ENCODE data around the gene ZMAT5.

The ZMAT5 gene

DNA sequence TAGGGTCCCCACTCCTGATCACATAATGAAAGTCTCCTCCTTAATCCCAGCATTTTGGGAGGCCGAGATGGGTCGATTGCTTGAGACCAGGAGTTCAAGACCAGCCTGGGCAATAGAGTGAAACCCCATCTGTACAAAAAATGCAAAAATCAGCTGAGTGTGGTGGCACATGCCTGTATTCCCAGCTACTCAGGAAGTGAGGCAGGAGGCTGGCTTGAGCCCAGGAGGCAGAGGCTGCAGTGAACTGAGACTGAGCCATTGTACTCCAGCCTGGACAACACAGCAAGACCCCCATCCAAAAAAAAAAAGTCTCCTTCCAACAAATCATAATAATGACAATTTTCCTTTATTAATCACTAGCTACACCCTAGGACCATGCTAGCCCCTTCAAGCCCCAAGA is 15.1 kb downstream of the ZMAT5 start:
- DNase-seq = no peak

GRCh38 chr22:29750559-29751538 is 16.0 kb downstream of the ZMAT5 start:
- peak in 1 of 2 experiments; percentile 34 for DNase-seq

GRCh38 chr22:29750029-29750428 is 16.8 kb downstream of the ZMAT5 start:
- DNase-seq = no peak

DNA sequence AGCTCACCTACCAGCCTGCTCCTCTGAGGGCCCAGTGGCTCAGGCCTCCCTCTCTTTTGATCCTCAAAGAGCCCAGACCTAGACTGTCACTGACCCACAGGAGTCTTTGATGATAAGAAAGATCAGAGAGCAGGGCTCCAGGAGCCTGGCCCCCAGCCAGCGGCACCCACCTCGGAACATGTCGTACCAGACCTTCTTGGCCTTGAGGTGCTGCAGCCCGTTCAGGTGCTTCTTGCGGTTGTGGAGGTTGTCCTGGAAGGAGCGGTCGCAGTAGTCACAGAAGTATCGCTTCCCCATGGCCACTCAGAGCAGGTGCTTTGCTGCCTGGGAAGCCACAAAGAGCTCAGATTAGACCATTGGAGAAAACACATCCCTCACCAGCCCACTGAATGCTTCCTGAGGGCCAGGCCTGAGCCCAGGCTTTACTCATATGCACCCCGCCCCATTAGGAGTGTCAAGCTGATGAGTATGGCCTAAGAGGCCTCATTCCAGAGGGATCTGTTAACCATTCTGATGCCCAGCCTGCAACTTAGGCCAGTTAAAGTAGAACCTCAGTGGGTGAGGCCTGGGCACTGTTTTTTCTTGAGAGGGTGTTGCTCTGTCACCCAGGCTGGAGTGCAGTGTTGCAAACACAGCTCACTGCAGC is 18.4 kb downstream of the ZMAT5 start:
- no peak for DNase-seq

DNA sequence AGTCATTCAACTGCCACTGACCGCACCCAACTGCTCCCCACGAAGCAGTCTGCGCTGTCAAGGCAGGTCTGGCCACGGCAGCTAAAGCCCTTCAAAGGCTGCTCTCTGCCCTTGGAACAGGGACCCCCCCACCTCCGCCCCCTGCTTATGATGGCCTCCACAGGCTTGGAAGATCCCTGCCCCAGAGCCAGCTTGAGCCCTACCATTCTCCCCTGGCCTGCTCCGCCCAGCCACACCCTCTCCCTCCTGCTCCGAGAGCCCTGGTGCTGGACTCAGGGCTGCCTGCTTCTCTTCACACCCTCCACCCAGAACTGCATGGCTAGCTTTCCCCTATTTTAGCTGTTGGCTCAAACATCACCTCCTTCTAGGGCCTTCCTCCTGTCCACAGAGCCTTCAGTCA is 19.0 kb downstream of the ZMAT5 start:
- DNase-seq = no peak

GRCh38 chr22:29744902-29745301 is 21.9 kb downstream of the ZMAT5 start:
- peak; percentile 98 to 99 for DNase-seq

DNA sequence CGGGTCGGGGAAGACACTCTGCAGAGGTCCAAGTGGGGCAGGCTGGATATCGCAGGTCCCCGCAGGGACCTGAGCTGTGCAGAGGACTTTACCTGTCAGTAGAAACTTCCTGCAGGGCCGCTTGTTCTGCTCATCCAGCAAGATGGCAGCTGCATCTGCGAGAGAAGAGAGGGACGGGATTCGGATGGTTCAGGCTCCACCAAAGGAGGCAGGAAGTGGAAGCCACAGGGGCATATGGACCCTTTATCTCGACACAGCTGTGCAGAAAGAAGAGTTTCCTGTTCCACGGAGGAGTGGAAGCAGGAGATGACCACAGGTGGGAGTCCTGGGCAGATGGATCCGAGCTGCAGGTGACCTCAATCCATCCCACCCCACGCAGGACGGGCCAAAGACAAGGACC is 24.5 kb downstream of the ZMAT5 start:
- no peak for DNase-seq

DNA sequence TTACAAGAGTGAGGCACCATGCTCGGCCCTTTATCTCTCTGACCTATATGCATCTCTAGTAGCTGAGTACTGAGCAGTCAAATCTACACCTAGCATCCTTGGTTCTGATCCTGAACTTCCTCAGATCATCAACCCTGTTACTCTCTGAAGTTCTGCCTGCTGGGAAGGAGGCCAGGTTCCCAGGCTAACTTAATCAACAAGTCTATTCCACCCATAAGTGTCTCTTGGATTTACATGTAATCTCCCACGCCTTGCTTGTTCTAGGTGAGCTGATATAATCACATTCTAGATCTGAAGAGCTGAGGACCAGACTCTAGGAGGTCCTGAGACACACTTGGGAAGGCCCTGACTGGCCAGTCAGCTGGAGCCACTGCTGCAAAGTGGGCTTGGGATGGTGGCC is 24.9 kb downstream of the ZMAT5 start:
- DNase-seq = no peak

GRCh38 chr22:29740216-29740615 is 26.6 kb downstream of the ZMAT5 start:
- no peak for DNase-seq

DNA sequence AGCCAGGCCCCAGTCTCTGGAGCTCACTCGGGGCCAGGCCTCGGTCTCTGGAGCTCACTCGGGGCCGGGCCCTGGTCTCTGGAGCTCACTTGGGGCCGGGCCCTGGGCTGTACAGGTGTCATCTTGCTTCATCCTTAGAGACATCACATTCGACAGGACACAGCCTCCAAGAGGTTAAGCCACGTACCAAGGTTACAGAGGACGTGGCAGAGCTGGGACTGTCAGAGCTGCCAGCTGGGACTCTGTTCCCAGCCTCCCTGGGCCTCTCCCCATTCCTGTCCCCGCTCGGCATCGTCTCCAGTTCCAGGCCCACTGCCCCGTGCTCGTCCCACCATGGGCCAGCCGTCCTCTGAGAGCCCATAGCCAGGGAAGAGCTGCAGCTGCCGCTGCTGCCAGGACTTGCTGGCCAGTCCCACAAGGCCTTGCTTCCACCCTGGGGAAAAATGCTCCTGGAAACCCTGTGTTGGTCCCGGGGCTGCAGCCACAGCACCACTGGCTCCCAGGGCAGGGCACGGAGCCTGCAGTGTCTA is 27.4 kb downstream of the ZMAT5 start:
- DNase-seq = no peak

GRCh38 chr22:29738118-29738815 is 28.5 kb downstream of the ZMAT5 start:
- no peak for DNase-seq

GRCh38 chr22:29737251-29738117 is 29.3 kb downstream of the ZMAT5 start:
- peak; percentile 19 to 57 for DNase-seq

- no peak for DNase-seq
Measured at GRCh38 chr22:29735416-29735815, 31.4 kb downstream of the ZMAT5 start.

- DNase-seq = no peak
Measured at GRCh38 chr22:29734838-29735237, 32.0 kb downstream of the ZMAT5 start.

DNA sequence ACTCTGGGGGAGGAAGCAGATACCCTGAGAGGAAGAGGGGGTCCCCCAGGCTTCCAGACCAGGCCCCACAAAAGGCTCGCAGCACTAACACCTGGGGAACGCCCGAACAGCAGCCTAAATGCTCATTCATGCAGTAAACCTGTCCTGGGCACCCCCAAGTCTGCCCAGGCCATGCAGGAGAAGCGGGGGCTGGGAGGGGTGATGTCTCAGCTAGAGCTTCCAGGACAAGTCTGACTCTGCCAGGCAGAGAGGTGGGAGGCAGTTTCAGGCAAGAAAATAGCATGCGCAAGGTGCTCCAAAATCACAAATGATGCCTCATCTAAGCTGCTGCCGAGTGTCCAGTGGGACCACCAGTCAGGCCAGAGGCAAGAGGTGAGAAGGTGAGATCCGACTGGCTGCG is 32.4 kb downstream of the ZMAT5 start:
- no peak for DNase-seq

DNA sequence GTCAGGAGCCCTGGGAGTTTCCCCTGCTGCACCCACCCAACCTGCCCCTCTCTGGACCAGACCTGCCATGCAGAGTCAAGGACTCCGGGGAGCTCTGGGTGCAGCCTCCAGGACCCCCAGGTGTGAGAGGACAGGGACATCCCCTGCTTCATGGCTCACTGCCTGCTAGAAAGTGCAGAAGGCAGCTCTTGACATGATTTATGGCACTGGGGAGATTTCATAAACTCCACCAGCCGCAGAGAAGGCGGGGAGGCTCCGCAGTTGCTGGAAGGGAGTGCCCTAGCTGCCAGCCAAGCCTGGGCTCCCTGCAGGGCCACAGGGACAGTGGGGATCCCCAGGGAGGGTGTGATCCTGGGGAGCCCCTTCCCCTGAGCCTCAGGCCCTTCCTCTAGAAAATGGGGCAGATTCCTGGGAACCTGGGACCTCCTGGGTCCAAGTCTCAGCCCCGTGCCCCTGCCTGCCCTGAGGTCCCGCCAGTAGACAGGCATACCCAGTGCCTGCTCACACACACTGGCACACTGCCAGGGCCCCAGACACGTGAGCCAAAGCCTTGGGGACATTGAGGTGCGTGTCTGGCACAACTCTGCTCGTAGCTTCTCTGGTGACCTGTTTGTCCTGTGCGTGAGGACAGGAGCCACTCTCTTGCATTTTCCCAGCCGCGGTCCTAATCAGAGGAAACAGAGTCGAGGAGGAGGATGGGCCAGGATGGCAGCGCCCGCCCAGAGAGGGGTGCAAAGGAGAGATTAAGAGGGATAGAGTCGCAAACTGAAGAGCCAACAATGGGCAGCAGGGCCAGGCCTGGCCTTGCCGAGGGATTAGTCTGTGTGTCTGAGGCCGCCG is 33.2 kb downstream of the ZMAT5 start:
- DNase-seq = peak; percentile 45 to 85

GRCh38 chr22:29732883-29733282 is 33.9 kb downstream of the ZMAT5 start:
- DNase-seq = peak in 1 of 2 experiments; percentile 12

DNA sequence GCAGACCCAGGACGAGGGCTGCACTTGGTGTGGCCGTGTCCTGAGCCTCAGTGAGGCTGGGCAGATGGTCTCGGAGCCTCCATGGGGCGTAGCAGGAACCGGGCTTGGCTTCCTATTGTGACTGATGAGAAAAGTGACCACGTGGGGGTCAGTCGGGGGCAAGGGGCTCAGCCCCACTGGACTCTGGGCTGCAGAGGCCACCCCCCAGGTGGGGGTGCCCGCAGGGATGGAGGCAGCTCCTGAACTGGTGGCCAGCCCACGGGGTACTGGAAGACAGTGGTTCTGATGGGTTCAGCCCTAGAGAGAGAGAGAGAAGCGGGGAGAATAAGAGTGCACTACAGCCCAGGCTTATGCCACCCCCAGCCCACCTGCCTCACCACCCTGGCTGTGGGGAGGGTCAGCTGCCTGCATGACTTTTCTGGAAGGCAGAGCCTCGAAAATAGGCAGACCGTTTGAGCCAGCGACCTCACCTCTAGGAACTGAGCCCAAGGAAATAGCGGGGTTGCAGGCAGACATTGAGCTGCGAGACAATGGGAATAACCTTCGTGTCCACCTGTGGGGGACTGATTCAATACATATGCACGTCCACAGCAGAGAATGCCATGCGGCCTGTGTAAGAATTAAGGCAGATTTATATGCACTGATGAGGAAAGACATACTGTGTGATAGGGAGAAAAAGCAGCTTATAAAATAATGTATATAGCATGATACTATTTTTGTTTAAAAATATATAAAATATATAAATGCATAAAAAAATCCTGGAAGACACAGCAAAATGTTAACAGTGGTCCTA is 35.6 kb downstream of the ZMAT5 start:
- DNase-seq = no peak

DNA sequence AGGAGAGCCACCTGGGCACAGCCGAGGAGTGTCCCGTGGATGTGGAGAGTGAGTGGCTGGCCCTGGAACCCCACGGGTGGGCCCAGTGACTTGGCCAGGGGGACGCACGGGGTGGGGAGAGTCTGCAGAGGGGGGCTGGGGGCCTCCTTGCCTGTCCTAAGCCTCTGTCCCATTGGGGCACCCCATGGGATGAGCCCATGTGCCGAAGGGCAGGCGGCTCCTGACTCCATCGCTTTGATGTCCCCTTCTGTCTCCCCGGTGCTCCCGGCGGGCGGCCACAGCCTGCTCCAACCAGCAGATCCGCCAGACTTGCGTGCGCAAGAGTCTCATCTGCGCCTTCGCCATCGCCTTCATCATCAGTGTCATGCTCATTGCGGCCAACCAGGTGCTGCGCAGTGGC is 37.6 kb downstream of the ZMAT5 start:
- DNase-seq = no peak

DNA sequence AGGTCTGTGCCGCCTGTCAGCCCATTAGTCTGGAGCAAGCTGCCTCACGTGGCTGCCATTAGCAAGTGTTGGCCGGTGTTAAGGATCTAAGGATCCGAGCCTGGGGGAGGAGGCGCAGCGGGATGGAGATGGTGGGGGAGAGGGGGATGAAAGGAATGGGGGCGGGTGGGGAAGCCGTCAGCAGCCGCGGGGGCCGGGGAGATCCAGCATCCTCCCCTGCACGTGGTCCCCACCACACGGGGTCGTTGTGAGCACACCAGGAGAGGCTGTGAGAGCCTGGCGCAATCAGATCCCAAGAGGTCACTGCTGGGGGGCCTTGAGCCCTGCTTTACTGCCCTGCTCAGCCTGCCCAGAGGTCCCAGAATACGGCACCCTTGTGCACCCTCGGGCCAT is 39.7 kb downstream of the ZMAT5 start:
- no peak for DNase-seq

All from NCI-H446 (cell line).